Psoas muscle (tissue), 8 donors: ENCODE data around the gene RBM19. TPM values are rescaled to one million over a fixed set of nuclear protein-coding genes. Genes with fewer than 3 reads are reported as not detected.
"Not testable (repeated sequence)": the region's sequence is repeated elsewhere in the genome, so short reads cannot be mapped to it uniquely, and the experiment has no call there.

Experiments used
- ATAC-seq, 4 donors: fragments of 200-7000 bp; cut with Tn5 transposase; one replicate each; pipeline ENCODE4 v1.9.1; 2020; ENCODE audit warnings: moderate library complexity in 3 of 4, mild to moderate bottlenecking in 2 of 4
- DNase-seq, 2 donors: peaks; one replicate each; pipeline ENCODE4 v3.0.0-alpha.2; 2020
- H3K27ac ChIP-seq: fragments of 200-600 bp; one replicate; pipeline ENCODE4 v1.8.0; 2022
- H3K27me3 ChIP-seq, 3 donors: fragments of 200-600 bp in 1 of 3; one replicate each; pipeline versions ENCODE4 v1.6.1 to v1.8.0; 2013 to 2022; ENCODE audit warnings: low read length in 2 of 3, mild to moderate bottlenecking in 2 of 3, moderate library complexity in 1 of 3; ENCODE audit not compliant: insufficient read depth in 3 of 3
- H3K36me3 ChIP-seq, 2 donors: fragments of 200-600 bp in 1 of 2; one replicate each; pipeline versions ENCODE4 v1.6.1 to v1.8.0; 2013 to 2022; ENCODE audit warnings: low read depth in 1 of 2, mild to moderate bottlenecking in 1 of 2, moderate library complexity in 1 of 2; ENCODE audit not compliant: insufficient read depth in 1 of 2
- H3K4me1 ChIP-seq: fragments of 200-600 bp; one replicate; pipeline ENCODE4 v1.8.0; 2022
- H3K4me3 ChIP-seq: fragments of 200-600 bp; one replicate; pipeline ENCODE4 v1.8.0; 2022; ENCODE audit warnings: mild to moderate bottlenecking
- H3K9me3 ChIP-seq: fragments of 200-600 bp; one replicate; pipeline ENCODE4 v1.8.0; 2022
- whole genome bisulfite sequencing, 3 donors: extraction: QIAGEN DNeasy Blood & Tissue Kit; methylation state at CpG; one replicate each; pipeline versions ENCODE4 v1.1.6 to v1.1.7; 2013; 5-methylcytosine and 5-hydroxymethylcytosine counted together
- intact Hi-C, 2 donors: fragments of 100-400 bp; cut with DNase I; formaldehyde crosslinking; loops; one replicate each; pipeline versions ENCODE4 v1.11.0 to v1.14.2; 2022
- polyA plus RNA-seq, 3 donors: library from polyadenylated mRNA; stranded (reverse); fragments of 200-250 nt; gene quantifications; one replicate each; pipeline ENCODE4 v1.2.3, GENCODE V29; 2013
- total RNA-seq, 4 donors: library from RNA; stranded (reverse); fragmentation: NEBNext Ultra II Directional in 2 of 4; extraction: Animal tissue kit (Norgen Biotek cat#: 25700) in 2 of 4; gene quantifications; one replicate each; pipeline versions ENCODE4 v1.2.1 to v1.2.4, GENCODE V29; 2021 to 2023
- TF ChIP-seq, protein P1 (sequence below): fragments of 200-600 bp; IDR thresholded peaks from one replicate; pipeline ENCODE4 v1.8.0; 2022; ENCODE audit warnings: antibody characterized with exemption
- donor health status: healthy with polysubstance abuse.
- donor health status: DM: no; HTN: no; CAD: no; lungs with moderate emphysema.
- donor health status: Bipolar disorder and iron deficiency.
- donor health status: healthy.
- donor health status: DM: yes; HTN: yes; CAD: no.
- donor health status: DM: no; HTN: no; CAD: no.
- donor health status: DM: no; HTN: no; CAD: no.
- donor health status: DM: yes; HTN: yes; CAD: no.

RBM19 gene
- total and polyA plus RNA-seq, 7 donors, result 14.2 to 59.4 (median 25.7) TPM

DNA sequence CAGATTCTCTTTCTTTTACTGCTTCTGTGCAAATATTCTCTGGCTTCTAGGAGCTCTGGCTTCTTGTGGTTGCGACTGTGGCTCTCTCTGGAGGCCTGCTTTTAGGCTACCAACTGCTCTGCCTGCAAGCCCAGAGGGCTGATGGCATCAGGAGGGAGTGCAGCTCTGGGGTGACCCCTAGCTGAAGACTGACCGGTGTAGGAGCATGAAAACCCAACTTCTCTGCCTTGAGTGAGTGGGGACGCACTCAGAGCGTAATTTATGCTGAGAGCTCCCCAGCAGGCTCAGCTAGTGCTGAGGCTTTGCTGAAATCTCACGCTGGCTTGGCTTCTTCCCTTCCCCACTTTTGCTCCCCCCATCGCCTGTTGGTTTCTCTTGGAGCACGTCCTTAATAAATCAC lies 29.9 kb upstream of the RBM19 start:
- 11 to 20% (median 14%) methylated on average over 7 of the region's 7 CpGs for WGBS, 3 donors
- TF ChIP-seq, protein P1, sequence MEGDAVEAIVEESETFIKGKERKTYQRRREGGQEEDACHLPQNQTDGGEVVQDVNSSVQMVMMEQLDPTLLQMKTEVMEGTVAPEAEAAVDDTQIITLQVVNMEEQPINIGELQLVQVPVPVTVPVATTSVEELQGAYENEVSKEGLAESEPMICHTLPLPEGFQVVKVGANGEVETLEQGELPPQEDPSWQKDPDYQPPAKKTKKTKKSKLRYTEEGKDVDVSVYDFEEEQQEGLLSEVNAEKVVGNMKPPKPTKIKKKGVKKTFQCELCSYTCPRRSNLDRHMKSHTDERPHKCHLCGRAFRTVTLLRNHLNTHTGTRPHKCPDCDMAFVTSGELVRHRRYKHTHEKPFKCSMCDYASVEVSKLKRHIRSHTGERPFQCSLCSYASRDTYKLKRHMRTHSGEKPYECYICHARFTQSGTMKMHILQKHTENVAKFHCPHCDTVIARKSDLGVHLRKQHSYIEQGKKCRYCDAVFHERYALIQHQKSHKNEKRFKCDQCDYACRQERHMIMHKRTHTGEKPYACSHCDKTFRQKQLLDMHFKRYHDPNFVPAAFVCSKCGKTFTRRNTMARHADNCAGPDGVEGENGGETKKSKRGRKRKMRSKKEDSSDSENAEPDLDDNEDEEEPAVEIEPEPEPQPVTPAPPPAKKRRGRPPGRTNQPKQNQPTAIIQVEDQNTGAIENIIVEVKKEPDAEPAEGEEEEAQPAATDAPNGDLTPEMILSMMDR, result no peak
- Histone ChIP-seq H3K36me3 (no peaks in the 10 kb centered on the region), H3K4me1 (no peaks in the 10 kb centered on the region), H3K9me3 (no peaks in the 10 kb centered on the region), H3K27ac (no peak overlapping the region), H3K27me3 (peaks cover 0 to 33% (median 10%) of the 10 kb centered on the region in 3 donors), H3K4me3 (no peak overlapping the region)
- DNase-seq (no peak), ATAC-seq (no peak)
- intact Hi-C loops, result no loop called here

DNA sequence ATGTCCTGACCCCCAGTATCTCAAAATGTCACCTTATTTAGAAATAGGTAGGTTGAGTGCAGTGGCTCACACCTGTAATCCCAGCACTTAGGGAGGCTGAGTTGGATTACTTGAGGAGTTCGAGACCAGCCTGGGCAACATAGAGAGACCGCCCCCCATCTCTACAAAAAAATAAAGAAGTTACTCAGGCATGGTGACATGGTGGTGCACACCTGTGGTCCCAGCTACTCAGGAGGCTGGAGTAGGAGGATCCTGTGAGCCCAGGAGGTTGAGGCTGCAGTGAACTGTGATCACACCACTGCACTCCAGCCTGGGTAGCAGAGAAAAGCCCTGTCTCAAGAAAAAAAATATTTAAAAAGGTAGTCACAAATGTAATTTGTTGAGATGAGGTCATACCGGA lies 27.9 kb upstream of the RBM19 start:
- no peak for DNase-seq
- Histone ChIP-seq H3K27ac (no peak overlapping the region), H3K9me3 (no peaks in the 10 kb centered on the region), H3K36me3 (no peaks in the 10 kb centered on the region), H3K27me3 (peaks cover 0 to 33% (median 6%) of the 10 kb centered on the region in 3 donors), H3K4me3 (no peak overlapping the region), H3K4me1 (no peaks in the 10 kb centered on the region)
- 78 to 85% (median 81%) methylated on average over 3 of the region's 3 CpGs for WGBS, 3 donors
- TF ChIP-seq, protein P1, result no peak
- intact Hi-C loops, result no loop called here
- ATAC-seq, result no peak

DNA sequence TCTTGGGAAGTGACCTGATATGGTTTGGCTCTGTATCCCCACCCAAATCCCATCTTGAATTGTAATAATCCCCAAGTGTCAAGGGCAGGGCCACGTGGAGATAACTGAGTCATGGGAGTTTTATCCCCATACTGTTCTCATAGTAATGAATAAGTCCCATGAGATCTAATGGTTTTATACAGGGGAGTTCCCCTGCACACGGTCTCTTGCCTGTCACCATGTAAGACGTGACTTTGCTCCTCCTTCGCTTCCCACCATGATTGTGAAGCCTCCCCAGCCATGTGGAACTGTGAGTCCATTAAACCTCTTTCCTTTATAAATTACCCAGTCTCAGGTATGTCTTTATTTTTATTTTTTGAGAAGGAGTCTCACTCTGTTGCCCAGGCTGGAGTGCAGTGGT lies 26.6 kb upstream of the RBM19 start:
- intact Hi-C loops, H3K4me1 ChIP-seq, DNase-seq, H3K27ac ChIP-seq, H3K4me3 ChIP-seq, H3K36me3 ChIP-seq, H3K9me3 ChIP-seq, ATAC-seq: not testable (repeated sequence)
- peaks cover 0 to 33% (median 5%) of the 10 kb centered on the region in 3 donors for H3K27me3 ChIP-seq
- WGBS, 3 donors, result 57 to 70% (median 58%) methylated on average over 4 of the region's 4 CpGs

DNA sequence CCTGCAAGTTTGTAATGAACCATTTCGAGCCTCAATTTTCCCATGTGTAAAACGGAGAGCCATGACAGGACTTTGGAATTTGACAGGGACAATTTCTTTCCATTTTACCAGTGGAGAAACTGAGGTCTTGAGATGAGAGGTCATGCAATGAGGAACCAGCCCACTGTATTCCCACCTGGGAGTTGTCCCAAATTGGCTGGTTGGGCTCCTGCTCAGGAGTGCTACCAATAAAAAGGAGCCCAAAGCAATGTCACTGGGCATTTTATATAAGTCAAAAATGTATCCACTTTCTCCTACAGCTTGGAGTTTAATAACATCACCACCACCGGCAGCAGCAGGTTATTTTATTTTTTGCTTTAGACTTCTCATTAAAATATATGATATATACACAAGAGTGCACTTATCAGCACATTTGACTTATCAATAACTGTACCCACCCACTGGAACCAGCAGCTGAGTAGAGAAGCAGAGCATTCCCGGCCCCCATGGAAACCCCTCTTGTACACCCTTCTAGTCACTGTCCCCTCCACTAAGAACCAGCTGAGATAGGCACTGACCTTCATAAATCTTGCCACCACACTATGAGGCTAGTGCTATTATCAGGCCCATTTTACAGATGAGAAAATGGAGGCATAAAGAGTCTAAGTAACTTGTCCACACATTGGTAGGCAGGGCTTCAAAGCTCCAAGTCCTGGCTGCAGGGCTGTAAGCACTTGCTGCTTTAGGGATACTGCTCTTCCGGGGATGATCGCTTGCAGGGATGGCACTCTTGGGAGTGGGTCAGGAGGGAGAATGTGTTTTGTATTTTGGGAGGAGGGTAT lies 25.3 kb upstream of the RBM19 start:
- H3K36me3 ChIP-seq, result no peaks in the 10 kb centered on the region
- no peak for DNase-seq
- H3K9me3 ChIP-seq, result no peaks in the 10 kb centered on the region
- TF ChIP-seq, protein P1, result no peak
- no peak overlapping the region for H3K27ac ChIP-seq
- intact Hi-C loops, result no loop called here
- H3K4me1 ChIP-seq, result no peaks in the 10 kb centered on the region
- ATAC-seq, result no peak
- 49 to 67% (median 66%) methylated on average over 6 of the region's 6 CpGs for WGBS, 3 donors
- H3K4me3 ChIP-seq, result no peak overlapping the region
- H3K27me3 ChIP-seq, result peaks cover 0 to 25% (median 5%) of the 10 kb centered on the region in 3 donors

DNA sequence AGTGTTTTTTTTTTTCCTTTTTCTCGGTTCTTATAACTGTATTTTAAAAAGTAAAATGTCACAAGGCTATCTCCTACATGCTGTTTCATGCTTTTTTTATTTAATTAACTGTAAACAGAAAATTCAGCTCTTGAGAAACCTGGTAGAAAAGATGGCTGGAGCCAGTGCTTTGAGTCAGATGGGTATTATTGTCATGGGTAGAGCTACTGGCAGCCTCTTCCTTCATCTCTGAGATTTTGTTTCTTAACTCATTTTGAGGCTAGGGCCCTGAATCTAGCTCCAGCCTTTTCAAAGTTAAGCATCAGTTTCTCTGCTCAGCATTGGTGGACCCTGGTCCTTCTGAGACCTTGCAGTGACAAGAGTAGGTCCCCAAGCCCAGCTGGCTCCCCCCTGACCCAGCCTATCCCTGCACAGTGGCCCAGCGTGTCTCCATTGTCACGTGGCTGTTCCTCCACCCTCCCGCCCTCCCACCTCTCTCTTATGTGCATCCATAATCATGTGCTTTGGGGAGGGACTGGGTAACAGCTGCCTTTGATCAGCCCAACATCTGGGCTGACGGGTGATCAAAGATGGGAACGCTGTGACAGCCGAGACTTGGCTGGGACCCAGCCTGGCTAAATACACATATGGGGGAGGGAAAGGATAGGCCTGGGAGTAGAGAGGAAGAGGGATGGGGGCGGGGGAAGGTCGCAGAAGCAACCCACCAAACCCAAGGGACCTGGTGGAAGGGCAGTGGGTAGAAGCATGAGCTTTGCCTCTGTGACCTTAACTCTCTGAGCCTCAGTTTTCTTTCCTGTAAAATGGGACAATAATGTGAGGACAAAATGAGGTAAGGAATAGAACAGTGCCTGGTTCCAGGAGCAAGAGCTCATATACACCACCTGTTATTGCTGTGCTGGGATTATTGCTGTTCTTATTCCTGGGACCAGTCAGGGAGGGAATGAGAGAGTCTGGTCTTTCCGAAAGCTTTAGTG lies 24.4 kb upstream of the RBM19 start:
- H3K27me3 ChIP-seq, result peaks cover 0 to 25% (median 5%) of the 10 kb centered on the region in 3 donors
- H3K36me3 ChIP-seq, result no peaks in the 10 kb centered on the region
- 19 to 28% (median 22%) methylated on average over 10 of the region's 10 CpGs for WGBS, 3 donors
- TF ChIP-seq, protein P1, result no peak
- H3K9me3 ChIP-seq, result no peaks in the 10 kb centered on the region
- no peaks in the 10 kb centered on the region for H3K4me1 ChIP-seq
- intact Hi-C loops, result no loop called here
- H3K4me3 ChIP-seq, result no peak overlapping the region
- no peak overlapping the region for H3K27ac ChIP-seq
- DNase-seq (no peak), ATAC-seq (no peak)
